Activated naive CD4-positive, alpha-beta T cell treated with anti-CD3 and anti-CD28 coated beads, Interleukin-2, amount 10 ng/mL, durations not matched to agents 7 days and 5 days (primary cell): ENCODE data around the gene SHB.

ENCODE experiments used
- CTCF ChIA-PET: fragments of 350-600 bp; sonication (Branson Sonifier 250); formaldehyde crosslinking; loops from one replicate; lab custom pipeline; 2021; ENCODE audit warnings: antibody characterized with exemption; lab: Charles Lee
- DNase-seq: peaks from one replicate; pipeline ENCODE4 v3.0.0-alpha.2; 2020
- H3K27ac Mint-ChIP-seq: one replicate; pipeline ENCODE4 v1.8.0; 2021; ENCODE audit warnings: mild to moderate bottlenecking, moderate library complexity, mixed read lengths
- H3K27me3 Mint-ChIP-seq: one replicate; pipeline ENCODE4 v1.8.0; 2021; ENCODE audit warnings: mild to moderate bottlenecking, mixed read lengths
- H3K36me3 Mint-ChIP-seq: one replicate; pipeline ENCODE4 v1.8.0; 2021; ENCODE audit warnings: mixed read lengths
- H3K4me1 Mint-ChIP-seq: one replicate; pipeline ENCODE4 v1.8.0; 2021; ENCODE audit warnings: mixed read lengths
- H3K4me3 Mint-ChIP-seq: one replicate; pipeline ENCODE4 v1.8.0; 2021; ENCODE audit warnings: mild to moderate bottlenecking, moderate library complexity, mixed read lengths
- H3K9me3 Mint-ChIP-seq: one replicate; pipeline ENCODE4 v1.8.0; 2021; ENCODE audit warnings: mixed read lengths

Gene SHB

GRCh38 chr9:38063363-38063707 lies 5.7 kb downstream of the SHB start:
- Mint-ChIP-seq H3K9me3 (no peaks in the 10 kb centered on the region), H3K36me3 (no peaks in the 10 kb centered on the region), H3K4me1 (peaks cover 15% of the 10 kb centered on the region), H3K27ac (no peak overlapping the region), H3K4me3 (no peak overlapping the region), H3K27me3 (peaks cover 41% of the 10 kb centered on the region)
- DNase-seq, result no peak
- CTCF ChIA-PET, result interaction anchor here (0.7 kb wide), 1 partner anchor 150 kb away, joined by 3 read pairs; no protein-coding TSS in a partner anchor

GRCh38 chr9:38062498-38063362 lies 6.3 kb downstream of the SHB start:
- no peaks in the 10 kb centered on the region for H3K36me3 Mint-ChIP-seq
- no peak overlapping the region for H3K27ac Mint-ChIP-seq
- CTCF ChIA-PET, result interaction anchor here (1.0 kb wide), 1 partner anchor 149 kb away, joined by 4 read pairs; no protein-coding TSS in a partner anchor
- no peak overlapping the region for H3K4me3 Mint-ChIP-seq
- H3K9me3 Mint-ChIP-seq, result no peaks in the 10 kb centered on the region
- H3K4me1 Mint-ChIP-seq, result peaks cover 14% of the 10 kb centered on the region
- H3K27me3 Mint-ChIP-seq, result peaks cover 35% of the 10 kb centered on the region
- DNase-seq, result no peak

GRCh38 chr9:38062106-38062497 lies 6.9 kb downstream of the SHB start:
- Mint-ChIP-seq H3K27ac (no peak overlapping the region), H3K4me3 (no peak overlapping the region)

GRCh38 chr9:38061326-38061977 lies 7.6 kb downstream of the SHB start:
- peaks cover under 1% of the 10 kb centered on the region for H3K4me1 Mint-ChIP-seq
- no peaks in the 10 kb centered on the region for H3K9me3 Mint-ChIP-seq
- no peak overlapping the region for H3K4me3 Mint-ChIP-seq
- H3K27ac Mint-ChIP-seq, result no peak overlapping the region
- no peak for DNase-seq
- H3K27me3 Mint-ChIP-seq, result peaks cover 22% of the 10 kb centered on the region
- no peaks in the 10 kb centered on the region for H3K36me3 Mint-ChIP-seq
- CTCF ChIA-PET, result interaction anchor here (1.0 to 1.4 kb wide), 2 partner anchors 98 to 148 kb away, joined by 4 to 5 read pairs; no protein-coding TSS in a partner anchor

More at GRCh38 chr9:38062106-38062497, 6.9 kb downstream of the SHB start:
- Mint-ChIP-seq H3K9me3 (no peaks in the 10 kb centered on the region), H3K36me3 (no peaks in the 10 kb centered on the region), H3K4me1 (peaks cover 7% of the 10 kb centered on the region), H3K27me3 (peaks cover 28% of the 10 kb centered on the region)
- CTCF ChIA-PET, result interaction anchor here (1.0 kb wide), 1 partner anchor 149 kb away, joined by 4 read pairs; no protein-coding TSS in a partner anchor
- DNase-seq, result no peak

- CTCF ChIA-PET, result interaction anchor here (1.3 to 1.4 kb wide), 2 partner anchors 27 to 99 kb away, joined by 4 to 5 read pairs; no protein-coding TSS in a partner anchor
- Mint-ChIP-seq H3K36me3 (no peaks in the 10 kb centered on the region), H3K27ac (no peak overlapping the region), H3K27me3 (peaks cover 14% of the 10 kb centered on the region), H3K4me3 (no peak overlapping the region), H3K4me1 (no peaks in the 10 kb centered on the region), H3K9me3 (no peaks in the 10 kb centered on the region)
- DNase-seq, result no peak
Measured at GRCh38 chr9:38060681-38061080, 8.3 kb downstream of the SHB start.

- DNase-seq, result no peak
- no peaks in the 10 kb centered on the region for H3K9me3 Mint-ChIP-seq
- H3K4me3 Mint-ChIP-seq, result no peak overlapping the region
- no peaks in the 10 kb centered on the region for H3K36me3 Mint-ChIP-seq
- CTCF ChIA-PET, result interaction anchor here (1.3 kb wide), 1 partner anchor 29 kb away, joined by 4 read pairs; no protein-coding TSS in a partner anchor
- no peaks in the 10 kb centered on the region for H3K4me1 Mint-ChIP-seq
- peaks cover 10% of the 10 kb centered on the region for H3K27me3 Mint-ChIP-seq
- H3K27ac Mint-ChIP-seq, result no peak overlapping the region
Measured at GRCh38 chr9:38059233-38059936, 9.6 kb downstream of the SHB start.

- no peak overlapping the region for H3K4me3 Mint-ChIP-seq
- H3K4me1 Mint-ChIP-seq, result no peaks in the 10 kb centered on the region
- CTCF ChIA-PET, result no interaction called here
- no peaks in the 10 kb centered on the region for H3K9me3 Mint-ChIP-seq
- no peaks in the 10 kb centered on the region for H3K36me3 Mint-ChIP-seq
- no peak overlapping the region for H3K27ac Mint-ChIP-seq
- H3K27me3 Mint-ChIP-seq, result peaks cover 13% of the 10 kb centered on the region
- no peak for DNase-seq
Measured at GRCh38 chr9:38058452-38059232, 10.4 kb downstream of the SHB start.

GRCh38 chr9:38057416-38058195 lies 11.4 kb downstream of the SHB start:
- H3K4me1 Mint-ChIP-seq, result no peaks in the 10 kb centered on the region
- no peak overlapping the region for H3K4me3 Mint-ChIP-seq
- CTCF ChIA-PET, result no interaction called here
- H3K27me3 Mint-ChIP-seq, result peaks cover 8% of the 10 kb centered on the region
- DNase-seq, result no peak
- no peak overlapping the region for H3K27ac Mint-ChIP-seq
- H3K9me3 Mint-ChIP-seq, result no peaks in the 10 kb centered on the region
- H3K36me3 Mint-ChIP-seq, result no peaks in the 10 kb centered on the region

- no peak overlapping the region for H3K4me3 Mint-ChIP-seq
- H3K27me3 Mint-ChIP-seq, result peaks cover 8% of the 10 kb centered on the region
- no peaks in the 10 kb centered on the region for H3K36me3 Mint-ChIP-seq
- H3K9me3 Mint-ChIP-seq, result no peaks in the 10 kb centered on the region
- DNase-seq, result no peak
- H3K27ac Mint-ChIP-seq, result no peak overlapping the region
- H3K4me1 Mint-ChIP-seq, result no peaks in the 10 kb centered on the region
- CTCF ChIA-PET, result no interaction called here
Measured at GRCh38 chr9:38054653-38055052, 14.4 kb downstream of the SHB start.

GRCh38 chr9:38053697-38054461 lies 15.1 kb downstream of the SHB start:
- CTCF ChIA-PET, result no interaction called here
- H3K27ac Mint-ChIP-seq, result no peak overlapping the region

GRCh38 chr9:38051780-38052546 lies 17.1 kb downstream of the SHB start:
- DNase-seq, result no peak
- Mint-ChIP-seq H3K27ac (no peak overlapping the region), H3K36me3 (no peaks in the 10 kb centered on the region), H3K4me3 (no peak overlapping the region), H3K27me3 (peaks cover 8% of the 10 kb centered on the region), H3K9me3 (no peaks in the 10 kb centered on the region), H3K4me1 (peaks cover 3% of the 10 kb centered on the region)
- CTCF ChIA-PET, result no interaction called here

More at GRCh38 chr9:38053697-38054461, 15.1 kb downstream of the SHB start:
- Mint-ChIP-seq H3K27me3 (peaks cover 8% of the 10 kb centered on the region), H3K9me3 (no peaks in the 10 kb centered on the region), H3K36me3 (no peaks in the 10 kb centered on the region), H3K4me1 (no peaks in the 10 kb centered on the region), H3K4me3 (no peak overlapping the region)
- DNase-seq, result no peak
